Measurements from ENCODE around the gene S100A7A.

The S100A7A gene

GRCh38 chr1:153395136-153395685, 21.1 kb upstream of the S100A7A start:
- H3K27me3 ChIP-seq (ENCODE audit: control insufficient read depth, insufficient read depth, low read length), result no peaks in the 10 kb centered on the region
- no peak for DNase-seq (ENCODE audit: low read depth, low spot score)
- H3K27ac ChIP-seq (ENCODE audit: low read length), result no peak overlapping the region
- H3K36me3 ChIP-seq (ENCODE audit: control insufficient read depth, insufficient read depth, low read length), result no peaks in the 10 kb centered on the region
- H3K9me3 ChIP-seq (ENCODE audit: control insufficient read depth, insufficient read depth, low read length), result no peaks in the 10 kb centered on the region
- H3K4me1 ChIP-seq (ENCODE audit: control insufficient read depth, insufficient read depth, low read length), result peaks cover 1% of the 10 kb centered on the region; the same call in 1 of the 2 replicates
- WGBS (ENCODE audit: insufficient coverage, insufficient read length), result no CpG with 5 or more reads among the region's 7 CpGs
- no peak overlapping the region for H3K4me3 ChIP-seq (ENCODE audit: low read length)

- WGBS (ENCODE audit: insufficient coverage, insufficient read length), result no CpG with 5 or more reads among the region's 6 CpGs
- Histone ChIP-seq H3K9me3 (ENCODE audit: control insufficient read depth, insufficient read depth, low read length) (no peaks in the 10 kb centered on the region), H3K36me3 (ENCODE audit: control insufficient read depth, insufficient read depth, low read length) (no peaks in the 10 kb centered on the region), H3K4me1 (ENCODE audit: control insufficient read depth, insufficient read depth, low read length) (peaks cover 1% of the 10 kb centered on the region; the same call in 1 of the 2 replicates), H3K4me3 (ENCODE audit: low read length) (no peak overlapping the region), H3K27ac (ENCODE audit: low read length) (no peak overlapping the region), H3K27me3 (ENCODE audit: control insufficient read depth, insufficient read depth, low read length) (no peaks in the 10 kb centered on the region)
- no peak for DNase-seq (ENCODE audit: low read depth, low spot score)
Measured at GRCh38 chr1:153395776-153396175, 20.5 kb upstream of the S100A7A start.

- Histone ChIP-seq H3K27me3 (ENCODE audit: control insufficient read depth, insufficient read depth, low read length) (no peaks in the 10 kb centered on the region), H3K36me3 (ENCODE audit: control insufficient read depth, insufficient read depth, low read length) (no peaks in the 10 kb centered on the region), H3K27ac (ENCODE audit: low read length) (no peak overlapping the region), H3K9me3 (ENCODE audit: control insufficient read depth, insufficient read depth, low read length) (no peaks in the 10 kb centered on the region), H3K4me1 (ENCODE audit: control insufficient read depth, insufficient read depth, low read length) (peaks cover 1% of the 10 kb centered on the region; the same call in 1 of the 2 replicates), H3K4me3 (ENCODE audit: low read length) (no peak overlapping the region)
- WGBS (ENCODE audit: insufficient coverage, insufficient read length), result no CpG with 5 or more reads among the region's 6 CpGs
- no peak for DNase-seq (ENCODE audit: low read depth, low spot score)
Measured at GRCh38 chr1:153396461-153396860, 19.9 kb upstream of the S100A7A start.

GRCh38 chr1:153397051-153397923, 19.0 kb upstream of the S100A7A start:
- H3K9me3 ChIP-seq (ENCODE audit: control insufficient read depth, insufficient read depth, low read length), result no peaks in the 10 kb centered on the region
- H3K27me3 ChIP-seq (ENCODE audit: control insufficient read depth, insufficient read depth, low read length), result no peaks in the 10 kb centered on the region
- no peaks in the 10 kb centered on the region for H3K36me3 ChIP-seq (ENCODE audit: control insufficient read depth, insufficient read depth, low read length)
- H3K4me1 ChIP-seq (ENCODE audit: control insufficient read depth, insufficient read depth, low read length), result peaks cover 1% of the 10 kb centered on the region; the same call in 1 of the 2 replicates
- no peak for DNase-seq (ENCODE audit: low read depth, low spot score)
- WGBS (ENCODE audit: insufficient coverage, insufficient read length), result no CpG with 5 or more reads among the region's 19 CpGs
- H3K27ac ChIP-seq (ENCODE audit: low read length), result no peak overlapping the region
- no peak overlapping the region for H3K4me3 ChIP-seq (ENCODE audit: low read length)

- no peaks in the 10 kb centered on the region for H3K27me3 ChIP-seq (ENCODE audit: control insufficient read depth, insufficient read depth, low read length)
Measured at GRCh38 chr1:153397924-153398651, 18.2 kb upstream of the S100A7A start.

GRCh38 chr1:153399401-153400055, 16.8 kb upstream of the S100A7A start:
- no peak for DNase-seq (ENCODE audit: low read depth, low spot score)
- Histone ChIP-seq H3K4me1 (ENCODE audit: control insufficient read depth, insufficient read depth, low read length) (no peaks in the 10 kb centered on the region), H3K4me3 (ENCODE audit: low read length) (no peak overlapping the region), H3K36me3 (ENCODE audit: control insufficient read depth, insufficient read depth, low read length) (no peaks in the 10 kb centered on the region), H3K27me3 (ENCODE audit: control insufficient read depth, insufficient read depth, low read length) (no peaks in the 10 kb centered on the region), H3K9me3 (ENCODE audit: control insufficient read depth, insufficient read depth, low read length) (no peaks in the 10 kb centered on the region), H3K27ac (ENCODE audit: low read length) (no peak overlapping the region)
- WGBS (ENCODE audit: insufficient coverage, insufficient read length), result no CpG with 5 or more reads among the region's 7 CpGs

More at GRCh38 chr1:153397924-153398651, 18.2 kb upstream of the S100A7A start:
- Histone ChIP-seq H3K9me3 (ENCODE audit: control insufficient read depth, insufficient read depth, low read length) (no peaks in the 10 kb centered on the region), H3K4me3 (ENCODE audit: low read length) (no peak overlapping the region), H3K27ac (ENCODE audit: low read length) (no peak overlapping the region), H3K36me3 (ENCODE audit: control insufficient read depth, insufficient read depth, low read length) (no peaks in the 10 kb centered on the region), H3K4me1 (ENCODE audit: control insufficient read depth, insufficient read depth, low read length) (peaks cover 1% of the 10 kb centered on the region; the same call in 1 of the 2 replicates)
- DNase-seq (ENCODE audit: low read depth, low spot score), result no peak
- no CpG with 5 or more reads among the region's 6 CpGs for WGBS (ENCODE audit: insufficient coverage, insufficient read length)

GRCh38 chr1:153400244-153400643, 16.1 kb upstream of the S100A7A start:
- DNase-seq (ENCODE audit: low read depth, low spot score), result no peak
- WGBS (ENCODE audit: insufficient coverage, insufficient read length), result no CpG with 5 or more reads among the region's 5 CpGs
- Histone ChIP-seq H3K9me3 (ENCODE audit: control insufficient read depth, insufficient read depth, low read length) (no peaks in the 10 kb centered on the region), H3K27ac (ENCODE audit: low read length) (no peak overlapping the region), H3K4me3 (ENCODE audit: low read length) (no peak overlapping the region), H3K36me3 (ENCODE audit: control insufficient read depth, insufficient read depth, low read length) (no peaks in the 10 kb centered on the region), H3K4me1 (ENCODE audit: control insufficient read depth, insufficient read depth, low read length) (no peaks in the 10 kb centered on the region), H3K27me3 (ENCODE audit: control insufficient read depth, insufficient read depth, low read length) (no peaks in the 10 kb centered on the region)

- Histone ChIP-seq H3K9me3 (ENCODE audit: control insufficient read depth, insufficient read depth, low read length) (no peaks in the 10 kb centered on the region), H3K27me3 (ENCODE audit: control insufficient read depth, insufficient read depth, low read length) (no peaks in the 10 kb centered on the region)
Measured at GRCh38 chr1:153401461-153401860, 14.9 kb upstream of the S100A7A start.

GRCh38 chr1:153402226-153402625, 14.1 kb upstream of the S100A7A start:
- Histone ChIP-seq H3K27ac (ENCODE audit: low read length) (no peak overlapping the region), H3K9me3 (ENCODE audit: control insufficient read depth, insufficient read depth, low read length) (no peaks in the 10 kb centered on the region), H3K36me3 (ENCODE audit: control insufficient read depth, insufficient read depth, low read length) (no peaks in the 10 kb centered on the region), H3K4me1 (ENCODE audit: control insufficient read depth, insufficient read depth, low read length) (no peaks in the 10 kb centered on the region), H3K27me3 (ENCODE audit: control insufficient read depth, insufficient read depth, low read length) (no peaks in the 10 kb centered on the region), H3K4me3 (ENCODE audit: low read length) (no peak overlapping the region)
- WGBS (ENCODE audit: insufficient coverage, insufficient read length), result no CpG with 5 or more reads among the region's 2 CpGs
- DNase-seq (ENCODE audit: low read depth, low spot score), result no peak

More at GRCh38 chr1:153401461-153401860, 14.9 kb upstream of the S100A7A start:
- Histone ChIP-seq H3K4me3 (ENCODE audit: low read length) (no peak overlapping the region), H3K36me3 (ENCODE audit: control insufficient read depth, insufficient read depth, low read length) (no peaks in the 10 kb centered on the region), H3K4me1 (ENCODE audit: control insufficient read depth, insufficient read depth, low read length) (no peaks in the 10 kb centered on the region), H3K27ac (ENCODE audit: low read length) (no peak overlapping the region)
- DNase-seq (ENCODE audit: low read depth, low spot score), result no peak
- no CpG with 5 or more reads among the region's 9 CpGs for WGBS (ENCODE audit: insufficient coverage, insufficient read length)
